PFSK-1 (cell line): ENCODE data around the gene EPS8L2.

Source experiments
- FOXP2 ChIP-seq: optimal IDR thresholded peaks from 2 replicates; pipeline ENCODE3; 2011; ENCODE audit warnings: borderline replicate concordance, control low read depth, inconsistent platforms; ENCODE audit not compliant: insufficient read depth; ENCODE audit errors: extremely low read length, extremely low read depth
- POLR2AphosphoS5 ChIP-seq: IDR thresholded peaks from 2 replicates; pipeline ENCODE4 v1.6.1; 2012; ENCODE audit warnings: low read depth, mild to moderate bottlenecking, control low read depth, low read length, moderate library complexity
- SIN3A ChIP-seq: IDR thresholded peaks from 2 replicates; pipeline ENCODE4 v1.6.1; 2012; ENCODE audit warnings: mild to moderate bottlenecking, low read length, moderate library complexity, borderline replicate concordance; ENCODE audit not compliant: insufficient read depth
- TAF1 ChIP-seq: IDR thresholded peaks from 2 replicates; pipeline ENCODE4 v1.6.1; 2012; ENCODE audit warnings: low read length, control low read depth, borderline replicate concordance; ENCODE audit not compliant: insufficient read depth
- TF ChIP-seq, protein P1 (sequence below), 2 experiments: IDR thresholded peaks; 2 replicates each; pipeline versions ENCODE4 v1.6.1 to v1.8.0; 2011 to 2012; ENCODE audit warnings: low read depth in 2 of 2, low read length in 2 of 2, control low read depth in 1 of 2, inconsistent platforms in 1 of 2, mild to moderate bottlenecking in 1 of 2, moderate library complexity in 1 of 2; ENCODE audit not compliant: insufficient read depth in 1 of 2

The EPS8L2 gene

DNA sequence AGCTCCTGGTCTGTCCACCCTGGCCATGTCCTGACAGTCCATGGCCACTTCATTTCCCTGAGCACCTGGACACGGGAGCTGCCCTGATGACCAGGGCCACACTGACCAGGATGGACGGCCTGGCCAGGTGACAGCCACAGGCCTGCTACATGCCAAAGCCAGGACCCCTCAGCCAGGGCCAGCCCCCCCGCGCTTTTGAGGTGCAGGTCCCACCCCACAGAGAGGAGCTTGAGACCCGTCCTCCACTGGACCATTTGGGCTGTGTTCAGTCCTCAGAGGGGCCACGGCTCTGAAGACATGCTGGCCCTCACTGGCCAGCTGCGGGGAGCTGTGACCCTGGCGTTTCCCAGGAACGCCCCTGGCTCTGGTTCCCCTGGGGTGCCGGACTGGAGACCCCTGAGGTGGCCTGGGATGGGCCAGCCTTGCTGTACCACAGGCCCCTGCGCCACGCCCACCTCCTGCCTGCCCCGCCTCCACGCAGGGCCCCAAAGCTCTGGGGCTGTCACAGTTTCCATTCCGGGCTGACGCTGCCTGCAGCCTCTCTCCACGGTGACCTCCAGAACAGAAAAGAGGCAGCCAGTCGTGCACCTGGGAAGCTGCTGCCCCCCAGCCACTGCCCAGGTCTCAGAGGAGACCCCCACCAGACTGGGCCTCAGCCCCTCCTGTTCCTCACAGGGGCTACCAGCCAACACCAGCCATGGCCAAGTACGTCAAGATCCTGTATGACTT lies 18.2 kb downstream of the EPS8L2 start:
- TF ChIP-seq FOXP2 (no peak), SIN3A (no peak), POLR2AphosphoS5 (no peak), TAF1 (no peak)
- TF ChIP-seq, protein P1, sequence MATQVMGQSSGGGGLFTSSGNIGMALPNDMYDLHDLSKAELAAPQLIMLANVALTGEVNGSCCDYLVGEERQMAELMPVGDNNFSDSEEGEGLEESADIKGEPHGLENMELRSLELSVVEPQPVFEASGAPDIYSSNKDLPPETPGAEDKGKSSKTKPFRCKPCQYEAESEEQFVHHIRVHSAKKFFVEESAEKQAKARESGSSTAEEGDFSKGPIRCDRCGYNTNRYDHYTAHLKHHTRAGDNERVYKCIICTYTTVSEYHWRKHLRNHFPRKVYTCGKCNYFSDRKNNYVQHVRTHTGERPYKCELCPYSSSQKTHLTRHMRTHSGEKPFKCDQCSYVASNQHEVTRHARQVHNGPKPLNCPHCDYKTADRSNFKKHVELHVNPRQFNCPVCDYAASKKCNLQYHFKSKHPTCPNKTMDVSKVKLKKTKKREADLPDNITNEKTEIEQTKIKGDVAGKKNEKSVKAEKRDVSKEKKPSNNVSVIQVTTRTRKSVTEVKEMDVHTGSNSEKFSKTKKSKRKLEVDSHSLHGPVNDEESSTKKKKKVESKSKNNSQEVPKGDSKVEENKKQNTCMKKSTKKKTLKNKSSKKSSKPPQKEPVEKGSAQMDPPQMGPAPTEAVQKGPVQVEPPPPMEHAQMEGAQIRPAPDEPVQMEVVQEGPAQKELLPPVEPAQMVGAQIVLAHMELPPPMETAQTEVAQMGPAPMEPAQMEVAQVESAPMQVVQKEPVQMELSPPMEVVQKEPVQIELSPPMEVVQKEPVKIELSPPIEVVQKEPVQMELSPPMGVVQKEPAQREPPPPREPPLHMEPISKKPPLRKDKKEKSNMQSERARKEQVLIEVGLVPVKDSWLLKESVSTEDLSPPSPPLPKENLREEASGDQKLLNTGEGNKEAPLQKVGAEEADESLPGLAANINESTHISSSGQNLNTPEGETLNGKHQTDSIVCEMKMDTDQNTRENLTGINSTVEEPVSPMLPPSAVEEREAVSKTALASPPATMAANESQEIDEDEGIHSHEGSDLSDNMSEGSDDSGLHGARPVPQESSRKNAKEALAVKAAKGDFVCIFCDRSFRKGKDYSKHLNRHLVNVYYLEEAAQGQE (IDR thresholded peaks at IDR 0.05; ENCODE audit: insufficient read depth in 1 of 2, low read depth in 2 of 2, low read length in 2 of 2): no peak

DNA sequence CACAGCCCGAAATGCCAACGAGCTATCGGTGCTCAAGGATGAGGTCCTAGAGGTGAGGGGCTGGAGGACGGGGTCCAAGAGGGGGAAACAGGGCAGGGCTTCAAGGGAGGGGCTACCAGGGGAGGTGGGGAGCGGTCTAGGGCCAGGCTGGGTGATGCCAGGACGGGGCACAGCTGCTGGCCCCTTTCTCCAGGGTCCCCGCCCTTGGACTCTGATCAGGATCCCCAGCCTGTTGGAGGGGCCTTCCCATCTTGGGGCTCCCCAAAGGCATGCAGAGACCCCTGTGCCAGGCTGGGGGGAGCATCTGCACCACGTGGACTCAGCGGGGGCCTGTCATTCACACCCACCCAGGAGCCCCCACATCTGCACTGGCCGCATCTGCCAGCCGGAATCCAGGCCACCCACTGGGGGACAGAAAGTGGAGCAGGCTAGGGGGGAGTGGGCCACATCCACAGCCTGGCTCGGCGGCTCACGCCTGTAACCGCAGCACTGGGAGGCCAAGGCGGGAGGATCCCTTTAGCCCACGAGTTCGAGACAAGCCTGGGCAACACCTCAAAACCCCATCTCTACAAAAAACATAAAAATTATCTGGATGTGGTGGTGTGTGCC lies 18.9 kb downstream of the EPS8L2 start:
- TF ChIP-seq FOXP2 (no peak), POLR2AphosphoS5 (no peak), SIN3A (no peak), TAF1 (no peak)
- TF ChIP-seq, protein P1 (IDR thresholded peaks at IDR 0.05; ENCODE audit: insufficient read depth in 1 of 2, low read depth in 2 of 2, low read length in 2 of 2): no peak

DNA sequence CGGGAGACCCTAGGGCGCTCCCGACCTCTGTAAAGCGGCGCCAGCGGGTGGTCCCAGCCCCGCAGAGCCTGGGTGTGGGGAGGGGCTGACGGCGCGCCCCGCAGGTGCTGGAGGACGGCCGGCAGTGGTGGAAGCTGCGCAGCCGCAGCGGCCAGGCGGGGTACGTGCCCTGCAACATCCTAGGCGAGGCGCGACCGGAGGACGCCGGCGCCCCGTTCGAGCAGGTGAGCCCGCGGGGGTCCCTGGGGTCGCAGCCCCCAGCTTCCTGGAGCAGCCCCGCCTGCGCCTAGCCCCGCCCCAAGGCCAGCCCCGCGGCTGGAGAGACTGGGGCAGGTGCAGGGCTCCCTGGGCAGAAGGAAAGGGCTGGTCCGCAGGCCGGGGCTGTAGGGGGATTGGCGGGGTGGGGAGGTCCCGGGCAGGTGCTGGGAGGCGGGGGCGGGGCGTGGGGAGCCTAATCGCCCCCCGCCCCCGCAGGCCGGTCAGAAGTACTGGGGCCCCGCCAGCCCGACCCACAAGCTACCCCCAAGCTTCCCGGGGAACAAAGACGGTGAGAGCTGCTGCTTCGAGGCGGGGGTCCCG lies 19.7 kb downstream of the EPS8L2 start:
- TF ChIP-seq, protein P1 (IDR thresholded peaks at IDR 0.05; ENCODE audit: insufficient read depth in 1 of 2, low read depth in 2 of 2, low read length in 2 of 2): no peak
- TF ChIP-seq POLR2AphosphoS5: no peak
- TF ChIP-seq FOXP2: no peak
- TF ChIP-seq SIN3A: no peak
- TF ChIP-seq TAF1: no peak

DNA sequence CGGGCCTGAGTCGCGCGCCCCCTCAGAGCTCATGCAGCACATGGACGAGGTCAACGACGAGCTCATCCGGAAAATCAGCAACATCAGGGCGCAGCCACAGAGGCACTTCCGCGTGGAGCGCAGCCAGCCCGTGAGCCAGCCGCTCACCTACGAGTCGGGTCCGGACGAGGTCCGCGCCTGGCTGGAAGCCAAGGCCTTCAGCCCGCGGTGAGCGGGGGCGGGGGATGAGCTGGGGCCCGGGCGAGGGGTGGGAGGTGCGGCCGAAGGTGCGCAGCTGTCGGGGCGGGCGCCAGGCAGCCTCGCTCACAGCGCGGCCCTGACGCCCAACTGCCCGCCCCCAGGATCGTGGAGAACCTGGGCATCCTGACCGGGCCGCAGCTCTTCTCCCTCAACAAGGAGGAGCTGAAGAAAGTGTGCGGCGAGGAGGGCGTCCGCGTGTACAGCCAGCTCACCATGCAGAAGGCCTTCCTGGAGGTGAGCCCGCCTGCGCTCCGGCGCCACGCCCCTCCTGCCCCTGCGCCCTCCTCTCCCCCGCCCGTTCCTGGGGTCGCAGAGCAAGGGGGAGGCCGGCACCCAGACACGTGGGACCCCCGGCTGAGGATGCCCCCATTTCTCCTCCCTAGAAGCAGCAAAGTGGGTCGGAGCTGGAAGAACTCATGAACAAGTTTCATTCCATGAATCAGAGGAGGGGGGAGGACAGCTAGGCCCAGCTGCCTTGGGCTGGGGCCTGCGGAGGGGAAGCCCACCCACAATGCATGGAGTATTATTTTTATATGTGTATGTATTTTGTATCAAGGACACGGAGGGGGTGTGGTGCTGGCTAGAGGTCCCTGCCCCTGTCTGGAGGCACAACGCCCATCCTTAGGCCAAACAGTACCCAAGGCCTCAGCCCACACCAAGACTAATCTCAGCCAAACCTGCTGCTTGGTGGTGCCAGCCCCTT lies 20.5 kb downstream of the EPS8L2 start:
- TF ChIP-seq FOXP2 (no peak), POLR2AphosphoS5 (no peak), TAF1 (no peak), SIN3A (no peak)
- TF ChIP-seq, protein P1 (IDR thresholded peaks at IDR 0.05; ENCODE audit: insufficient read depth in 1 of 2, low read depth in 2 of 2, low read length in 2 of 2): no peak
